H1 (cell line): Measurements from ENCODE around the gene ARHGAP10. TPM values are rescaled to one million over a fixed set of nuclear protein-coding genes. Genes with fewer than 3 reads are reported as not detected.

Source experiments
- CTCF ChIA-PET: fragments of 300-600 bp; sonication (Branson Sonifier 250); formaldehyde crosslinking; loops from one replicate; lab custom pipeline; 2021; ENCODE audit not compliant: partially characterized antibody; lab: Charles Lee
- POLR2A ChIA-PET: fragments of 300-600 bp; sonication (Branson Sonifier 250); formaldehyde crosslinking; loops from one replicate; lab custom pipeline; 2021; ENCODE audit warnings: inconsistent platforms; ENCODE audit not compliant: partially characterized antibody; lab: Charles Lee
- DNase-seq, 2 experiments: peaks; one replicate each; pipeline versions ENCODE4 v3.0.0 to v3.0.0-alpha.2; 2010 to 2022; ENCODE audit warnings: low spot score in 2 of 2, low read depth in 1 of 2, mixed read lengths in 1 of 2
- FAIRE-seq: peaks from 2 replicates; lab custom pipeline; 2011; peaks lifted over from hg19 to GRCh38; lab: Jason Lieb, UNC
- H2AFZ ChIP-seq: 2 replicates; pipeline ENCODE4 v1.8.1; 2012; ENCODE audit warnings: low read length, inconsistent platforms
- H2AK5ac ChIP-seq: 2 replicates; pipeline ENCODE4 v1.6.1; 2013; ENCODE audit warnings: low read depth, low read length
- H2BK120ac ChIP-seq: replicated peaks from 2 replicates; pipeline ENCODE3; 2013; ENCODE audit warnings: low read depth, low read length, inconsistent platforms
- H2BK12ac ChIP-seq: 2 replicates; pipeline ENCODE4 v1.6.1; 2013; ENCODE audit warnings: low read depth, low read length
- H2BK15ac ChIP-seq: 2 replicates; pipeline ENCODE4 v1.6.1; 2013; ENCODE audit warnings: low read length
- H2BK20ac ChIP-seq: 2 replicates; pipeline ENCODE4 v1.6.1; 2013; ENCODE audit warnings: low read length
- H2BK5ac ChIP-seq: 2 replicates; pipeline ENCODE4 v1.6.1; 2013; ENCODE audit warnings: low read depth, low read length
- H3K14ac ChIP-seq: 2 replicates; pipeline ENCODE4 v1.6.1; 2013; ENCODE audit warnings: inconsistent platforms; ENCODE audit not compliant: insufficient read length
- H3K18ac ChIP-seq: 2 replicates; pipeline ENCODE4 v1.6.1; 2013; ENCODE audit warnings: low read length; ENCODE audit errors: extremely low read depth
- H3K23ac ChIP-seq: 2 replicates; pipeline ENCODE4 v1.6.1; 2013; ENCODE audit warnings: inconsistent platforms; ENCODE audit not compliant: insufficient read length
- H3K23me2 ChIP-seq: 2 replicates; pipeline ENCODE4 v1.6.1; 2013; ENCODE audit warnings: low read depth, low read length
- H3K27ac ChIP-seq: 2 replicates; pipeline ENCODE4 v1.6.1; 2011; ENCODE audit warnings: low read depth, low read length, inconsistent platforms
- H3K27me3 ChIP-seq, 4 experiments: replicated peaks in 1 of 4; 1 replicate in 1 of 4; 2 replicates in 3 of 4; pipeline versions ENCODE4 v1.6.1 to v1.8.1; 2011 to 2013; ENCODE audit warnings: low read length in 3 of 4, mild to moderate bottlenecking in 3 of 4, inconsistent platforms in 2 of 4, mixed read lengths in 2 of 4, moderate library complexity in 1 of 4; ENCODE audit not compliant: control insufficient read depth in 3 of 4, insufficient read depth in 3 of 4; ENCODE audit errors: extremely low read depth in 1 of 4
- H3K36me3 ChIP-seq, 4 experiments: 2 replicates each; pipeline versions ENCODE4 v1.6.1 to v1.8.1; 2011 to 2013; ENCODE audit warnings: mild to moderate bottlenecking in 4 of 4, low read length in 3 of 4, moderate library complexity in 2 of 4, control low read depth in 1 of 4, inconsistent platforms in 1 of 4; ENCODE audit not compliant: insufficient read depth in 4 of 4, control insufficient read depth in 2 of 4
- H3K4ac ChIP-seq: replicated peaks from 2 replicates; pipeline ENCODE3; 2013; ENCODE audit warnings: low read length, low read depth, mixed read lengths, inconsistent platforms; ENCODE audit not compliant: insufficient read length
- H3K4me1 ChIP-seq, 4 experiments: replicated peaks in 1 of 4; 1 replicate in 1 of 4; 2 replicates in 3 of 4; pipeline versions ENCODE4 v1.6.1 to v1.8.1; 2011 to 2013; ENCODE audit warnings: low read length in 3 of 4, inconsistent platforms in 2 of 4, mixed read lengths in 1 of 4; ENCODE audit not compliant: insufficient read depth in 4 of 4, control insufficient read depth in 3 of 4
- H3K4me2 ChIP-seq, 2 experiments: 2 replicates each; pipeline versions ENCODE4 v1.6.1 to v1.8.1; 2011 to 2013; ENCODE audit warnings: low read depth in 2 of 2, low read length in 2 of 2, control low read depth in 1 of 2, inconsistent platforms in 1 of 2, mild to moderate bottlenecking in 1 of 2; ENCODE audit not compliant: insufficient read depth in 1 of 2
- H3K4me3 ChIP-seq, 4 experiments: fragments of 200-600, 300-600 bp in 1 of 4; sonication (generic), shearing (Covaris generic), sonication (Bioruptor Twin) in 1 of 4; 2 replicates each; pipeline versions ENCODE4 v1.5.1 to v1.8.1; 2011 to 2016; ENCODE audit warnings: low read length in 4 of 4, low read depth in 3 of 4, control low read depth in 2 of 4, inconsistent platforms in 2 of 4, mild to moderate bottlenecking in 2 of 4, mixed read lengths in 1 of 4, moderate library complexity in 1 of 4; ENCODE audit not compliant: insufficient read depth in 2 of 4; ENCODE audit errors: extremely low read depth in 1 of 4
- H3K56ac ChIP-seq: replicated peaks from 2 replicates; pipeline ENCODE3; 2013; ENCODE audit warnings: low read depth, mild to moderate bottlenecking, mixed read lengths, low read length, inconsistent platforms; ENCODE audit not compliant: insufficient read length
- H3K79me1 ChIP-seq: 2 replicates; pipeline ENCODE4 v1.6.1; 2013; ENCODE audit warnings: low read depth, low read length, control low read depth
- H3K79me2 ChIP-seq, 2 experiments: 2 replicates each; pipeline versions ENCODE4 v1.6.1 to v1.8.1; 2012 to 2013; ENCODE audit warnings: low read length in 2 of 2, mild to moderate bottlenecking in 2 of 2, inconsistent platforms in 1 of 2; ENCODE audit not compliant: insufficient read depth in 2 of 2, control insufficient read depth in 1 of 2
- H3K9ac ChIP-seq, 4 experiments: replicated peaks in 1 of 4; 1 replicate in 1 of 4; 2 replicates in 3 of 4; pipeline versions ENCODE4 v1.6.1 to v1.8.1; 2011 to 2013; ENCODE audit warnings: low read depth in 3 of 4, low read length in 3 of 4, control low read depth in 2 of 4, mild to moderate bottlenecking in 2 of 4, moderate library complexity in 2 of 4, inconsistent platforms in 1 of 4; ENCODE audit errors: extremely low read depth in 1 of 4
- H3K9me3 ChIP-seq, 2 experiments: 2 replicates each; pipeline versions ENCODE4 v1.6.1 to v1.8.1; 2012 to 2013; ENCODE audit warnings: mild to moderate bottlenecking in 2 of 2, moderate library complexity in 2 of 2, control low read depth in 1 of 2, inconsistent platforms in 1 of 2, low read depth in 1 of 2, low read length in 1 of 2, mixed read lengths in 1 of 2; ENCODE audit not compliant: insufficient read depth in 2 of 2
- H4K20me1 ChIP-seq, 2 experiments: replicated peaks in 1 of 2; 2 replicates each; pipeline versions ENCODE3 to v1.8.1; 2011 to 2013; ENCODE audit warnings: inconsistent platforms in 2 of 2, low read length in 2 of 2, mild to moderate bottlenecking in 1 of 2; ENCODE audit not compliant: insufficient read depth in 2 of 2, control insufficient read depth in 1 of 2
- H4K5ac ChIP-seq: 2 replicates; pipeline ENCODE4 v1.6.1; 2013; ENCODE audit warnings: low read length, low read depth, mixed read lengths, inconsistent platforms; ENCODE audit not compliant: insufficient read length
- H4K8ac ChIP-seq: 2 replicates; pipeline ENCODE4 v1.8.0; 2013; ENCODE audit warnings: mild to moderate bottlenecking, moderate library complexity, low read length, inconsistent platforms; ENCODE audit not compliant: insufficient read depth; ENCODE audit errors: extremely low read depth
- H4K91ac ChIP-seq: replicated peaks from 2 replicates; pipeline ENCODE3; 2013; ENCODE audit warnings: low read length, mixed read lengths, inconsistent platforms; ENCODE audit not compliant: insufficient read length
- MAFK ChIP-seq: IDR thresholded peaks from 2 replicates; pipeline ENCODE4 v1.6.1; 2012; ENCODE audit warnings: low read depth, mild to moderate bottlenecking, improper control_type of control experiment, low read length
- YY1 ChIP-seq: IDR thresholded peaks from 2 replicates; pipeline ENCODE4 v1.6.1; 2011; ENCODE audit warnings: low read depth, mild to moderate bottlenecking, low read length
- WGBS, 2 experiments: shearing (Covaris generic) in 1 of 2; methylation state at CpG; one replicate each; pipeline versions ENCODE4 v1.1.6 to v1.1.7; 2013 to 2015; ENCODE audit warnings: low lambda C conversion rate in 2 of 2, mixed read lengths in 2 of 2, inconsistent platforms in 1 of 2, low coverage in 1 of 2, missing lambda C conversion rate in 1 of 2; ENCODE audit not compliant: insufficient replicate concordance in 2 of 2, insufficient coverage in 1 of 2, insufficient read length in 1 of 2; ENCODE audit errors: extremely low coverage in 1 of 2, missing lambda C conversion rate in 1 of 2; 5-methylcytosine and 5-hydroxymethylcytosine counted together
- polyA plus RNA-seq, 7 experiments: library from polyadenylated mRNA; depleted of rRNA in 3 of 7; stranded (reverse) in 5 of 7; unstranded in 2 of 7; fragments of >200 nt in 5 of 7; fragments of 200-250 nt in 2 of 7; gene quantifications; 1 replicate in 5 of 7; 2 replicates in 1 of 7; 4 replicates in 1 of 7; pipeline versions ENCODE4 v1.2.1 to v1.2.3, GENCODE V29; 2011 to 2013; ENCODE audit warnings: missing spikeins in 2 of 7, mixed read lengths in 2 of 7
- total RNA-seq: library from RNA; stranded (reverse); fragmentation: NEBNext Ultra II Directional; extraction: Animal tissue kit (Norgen Biotek cat#: 25700); gene quantifications from 2 replicates; pipeline ENCODE4 v1.2.1, GENCODE V29; 2021

The ARHGAP10 gene
- total and polyA plus RNA-seq, 2 of the 8 experiments (the other 6 are each of a cell fraction or from before 2014, with no cell fraction given), result 3.7 to 6.1 TPM

DNA sequence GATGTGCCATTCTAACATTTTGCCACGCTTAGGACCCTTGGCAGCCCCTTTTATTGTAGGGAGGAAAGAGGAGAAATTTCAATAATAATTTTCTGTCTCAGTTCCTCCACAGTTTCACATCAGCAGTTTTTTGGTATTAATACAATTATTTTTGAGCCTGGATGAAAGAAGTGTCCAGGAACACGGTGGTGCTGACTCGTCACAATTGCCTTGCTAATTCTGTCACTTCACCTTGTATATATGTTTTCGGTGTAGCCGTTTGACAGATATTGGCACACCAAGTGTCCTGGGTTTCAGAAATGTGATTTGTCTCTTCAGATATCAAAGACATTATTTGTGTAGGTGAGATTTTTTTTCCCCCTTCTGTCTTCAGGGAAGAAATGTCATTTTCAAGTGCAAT, 142.2 kb downstream of the ARHGAP10 start:
- Histone ChIP-seq H3K23ac (no peak overlapping the region), H3K27ac (no peak overlapping the region), H3K14ac (no peak overlapping the region), H3K4ac (no peak overlapping the region), H3K27me3 (no peaks in the 10 kb centered on the region), H2BK15ac (no peak overlapping the region), H3K79me1 (no peaks in the 10 kb centered on the region), H4K5ac (no peak overlapping the region), H3K9me3 (no peaks in the 10 kb centered on the region)
- POLR2A ChIA-PET, result interaction anchor here (0.6 kb wide), 1 partner anchor 133 kb away, joined by 3 read pairs; no protein-coding TSS in a partner anchor
- DNase-seq, result no peak
- 72% methylated on average over 5 of the region's 5 CpGs; no CpG with 5 or more reads in 1 of the 2 experiments for WGBS, 2 experiments
- TF ChIP-seq YY1, result no peak
- TF ChIP-seq MAFK, result peak; percentile 42; the same call in 1 of the 2 replicates
- TF ChIP-seq, all 59 proteins: peak for 1
- H3K18ac ChIP-seq, result no peak overlapping the region
- no peak overlapping the region for H2BK5ac ChIP-seq
- CTCF ChIA-PET, result no interaction called here
- no peak overlapping the region for H3K4me3 ChIP-seq
- FAIRE-seq, result no peak
- H2BK120ac ChIP-seq, result no peak overlapping the region
- no peak overlapping the region for H2BK12ac ChIP-seq
- no peak overlapping the region for H4K8ac ChIP-seq
- no peaks in the 10 kb centered on the region for H3K79me2 ChIP-seq
- no peaks in the 10 kb centered on the region for H4K20me1 ChIP-seq
- no peak overlapping the region for H2AFZ ChIP-seq
- no peak overlapping the region for H2BK20ac ChIP-seq
- no peak overlapping the region for H3K4me2 ChIP-seq
- H3K56ac ChIP-seq, result no peak overlapping the region
- no peaks in the 10 kb centered on the region for H3K4me1 ChIP-seq
- no peak overlapping the region for H4K91ac ChIP-seq
- H2AK5ac ChIP-seq, result no peak overlapping the region
- no peak overlapping the region for H3K9ac ChIP-seq
- no peaks in the 10 kb centered on the region; the same call in 1 of the 2 replicates for H3K23me2 ChIP-seq
- H3K36me3 ChIP-seq, result no peaks in the 10 kb centered on the region
